ENCODE data around the gene RAB27A.
A peak's percentile ranks its signal among the peaks of the same experiment; 100 is the strongest.
"Not testable (repeated sequence)": the region's sequence is repeated elsewhere in the genome, so short reads cannot be mapped to it uniquely, and the experiment has no call there.

The RAB27A gene

DNA sequence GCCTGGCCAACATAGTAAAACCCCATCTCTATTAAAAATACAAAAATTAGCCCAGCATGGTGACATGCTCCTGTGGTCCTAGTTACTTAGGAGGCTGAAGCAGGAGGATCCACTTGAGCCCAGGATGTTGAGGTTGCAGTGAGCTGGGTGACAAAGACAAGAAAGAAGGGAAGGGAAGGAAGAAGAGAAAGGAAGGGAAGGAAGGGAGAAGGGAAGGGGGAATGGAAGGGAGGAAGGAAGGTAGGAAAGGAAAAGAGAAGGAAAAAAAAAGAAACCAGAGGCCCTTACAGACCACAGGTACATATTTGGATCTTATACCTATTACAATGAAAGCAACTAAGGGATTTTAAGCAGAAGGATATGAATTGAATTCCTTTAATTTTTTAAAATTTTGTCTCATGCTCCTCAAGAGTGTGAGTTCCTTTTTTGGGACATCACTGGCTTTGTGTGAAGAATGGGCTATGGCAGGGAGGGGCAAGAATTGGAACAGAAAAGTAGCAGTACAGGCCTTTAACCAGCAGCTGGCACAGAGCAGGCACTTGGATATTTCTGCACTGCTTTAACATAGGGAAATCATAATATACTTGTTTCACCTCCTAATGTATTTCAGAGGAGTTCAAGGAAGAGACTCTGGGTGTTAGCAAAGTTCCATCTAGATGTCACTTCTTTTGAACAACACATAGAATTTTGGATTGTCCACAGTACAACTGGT is 7.9 kb downstream of the RAB27A start:
- no peak overlapping the region for H3K4me3 ChIP-seq (replicated peaks; ENCODE audit: low read depth, low read length)
- TF ChIP-seq, protein P1, sequence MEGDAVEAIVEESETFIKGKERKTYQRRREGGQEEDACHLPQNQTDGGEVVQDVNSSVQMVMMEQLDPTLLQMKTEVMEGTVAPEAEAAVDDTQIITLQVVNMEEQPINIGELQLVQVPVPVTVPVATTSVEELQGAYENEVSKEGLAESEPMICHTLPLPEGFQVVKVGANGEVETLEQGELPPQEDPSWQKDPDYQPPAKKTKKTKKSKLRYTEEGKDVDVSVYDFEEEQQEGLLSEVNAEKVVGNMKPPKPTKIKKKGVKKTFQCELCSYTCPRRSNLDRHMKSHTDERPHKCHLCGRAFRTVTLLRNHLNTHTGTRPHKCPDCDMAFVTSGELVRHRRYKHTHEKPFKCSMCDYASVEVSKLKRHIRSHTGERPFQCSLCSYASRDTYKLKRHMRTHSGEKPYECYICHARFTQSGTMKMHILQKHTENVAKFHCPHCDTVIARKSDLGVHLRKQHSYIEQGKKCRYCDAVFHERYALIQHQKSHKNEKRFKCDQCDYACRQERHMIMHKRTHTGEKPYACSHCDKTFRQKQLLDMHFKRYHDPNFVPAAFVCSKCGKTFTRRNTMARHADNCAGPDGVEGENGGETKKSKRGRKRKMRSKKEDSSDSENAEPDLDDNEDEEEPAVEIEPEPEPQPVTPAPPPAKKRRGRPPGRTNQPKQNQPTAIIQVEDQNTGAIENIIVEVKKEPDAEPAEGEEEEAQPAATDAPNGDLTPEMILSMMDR (IDR thresholded peaks at IDR 0.05; ENCODE audit: low read length, missing control alignments): no peak

DNA sequence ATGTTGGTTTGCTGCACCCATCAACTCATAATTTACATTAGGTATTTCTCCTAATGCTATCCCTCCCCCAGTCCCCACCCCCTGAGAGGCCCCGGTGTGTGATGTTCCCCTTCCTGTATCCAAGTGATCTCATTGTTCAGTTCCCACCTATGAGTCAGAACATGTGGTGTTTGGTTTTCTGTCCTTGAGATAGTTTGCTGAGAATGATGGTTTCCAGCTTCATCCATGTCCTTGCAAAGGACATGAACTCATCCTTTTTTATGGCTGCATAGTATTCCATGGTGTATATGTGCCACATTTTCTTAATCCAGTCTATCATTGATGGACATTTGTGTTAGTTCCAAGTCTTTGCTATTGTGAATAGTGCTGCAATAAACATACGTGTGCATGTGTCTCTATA is 9.0 kb downstream of the RAB27A start:
- DNase-seq (ENCODE audit: low read depth): not testable (repeated sequence)

More for the DNA sequence above, 7.9 kb downstream of the RAB27A start:
- no peak for DNase-seq (ENCODE audit: low read depth)

DNA sequence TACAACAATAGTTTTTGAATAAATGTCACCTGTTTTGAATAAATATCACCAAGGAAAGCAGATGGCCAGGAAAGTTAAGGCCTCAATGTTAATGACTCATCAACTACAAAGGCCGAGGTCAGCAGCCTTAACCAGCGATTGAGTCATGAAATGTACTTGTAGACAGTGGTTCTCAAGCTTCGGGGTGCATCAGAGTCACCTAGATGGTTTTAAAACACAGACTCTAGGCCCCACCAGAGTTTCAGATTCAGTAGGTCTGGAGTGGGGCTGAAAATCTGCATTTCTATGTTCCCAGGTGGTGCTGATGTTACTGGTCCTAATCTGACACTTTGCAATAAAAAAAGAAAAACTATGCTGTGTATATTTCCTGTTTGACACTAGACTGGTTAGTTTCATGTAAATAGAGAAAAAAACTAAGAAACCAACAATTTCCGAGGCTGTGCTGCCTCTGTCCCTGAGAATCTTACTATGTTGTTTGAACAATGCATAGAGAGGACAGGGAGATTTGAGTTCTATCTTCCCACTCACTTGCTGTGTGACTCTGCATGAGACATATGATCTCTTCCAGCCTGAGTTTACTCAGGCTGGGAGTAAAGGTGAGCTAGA is 9.8 kb downstream of the RAB27A start:
- DNase-seq (ENCODE audit: low read depth): peak; percentile 77
- no peak overlapping the region for H3K4me3 ChIP-seq (replicated peaks; ENCODE audit: low read depth, low read length)
- TF ChIP-seq, protein P1 (IDR thresholded peaks at IDR 0.05; ENCODE audit: low read length, missing control alignments): no peak

More for the DNA sequence above, 9.0 kb downstream of the RAB27A start:
- not testable (repeated sequence) for H3K4me3 ChIP-seq (replicated peaks; ENCODE audit: low read depth, low read length)

DNA sequence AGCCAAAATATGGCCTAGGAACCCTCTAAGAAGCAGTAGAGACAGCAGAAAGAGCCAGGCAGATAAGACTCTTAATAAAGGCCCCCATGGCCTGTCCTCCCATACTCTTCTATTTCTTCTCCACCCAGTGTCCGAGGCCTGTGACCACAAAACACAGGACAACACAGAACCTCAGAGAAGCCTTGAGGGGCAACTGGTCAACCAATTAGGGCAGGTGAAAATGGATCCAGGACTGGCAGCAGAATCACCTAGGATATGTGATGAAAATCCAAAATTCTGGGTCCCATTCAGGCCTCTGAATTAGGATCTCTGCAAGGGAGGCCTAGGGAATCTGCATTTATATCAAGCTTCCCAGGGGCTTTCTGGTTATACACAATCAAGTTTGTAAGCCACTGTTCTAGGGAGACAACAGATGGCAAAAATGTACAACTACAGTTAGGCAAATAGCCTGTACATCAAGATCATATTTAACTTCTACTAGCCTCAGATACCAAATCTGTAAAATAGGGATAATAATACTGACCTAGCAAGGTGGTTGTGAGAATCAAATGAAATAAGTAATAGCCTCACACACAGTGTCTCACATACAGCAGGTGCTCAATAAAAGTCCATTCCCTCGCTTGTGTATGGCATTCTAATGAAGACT is 10.4 kb downstream of the RAB27A start:
- TF ChIP-seq, protein P1 (IDR thresholded peaks at IDR 0.05; ENCODE audit: low read length, missing control alignments): no peak
- DNase-seq (ENCODE audit: low read depth): no peak
- H3K4me3 ChIP-seq (replicated peaks; ENCODE audit: low read depth, low read length): no peak overlapping the region

DNA sequence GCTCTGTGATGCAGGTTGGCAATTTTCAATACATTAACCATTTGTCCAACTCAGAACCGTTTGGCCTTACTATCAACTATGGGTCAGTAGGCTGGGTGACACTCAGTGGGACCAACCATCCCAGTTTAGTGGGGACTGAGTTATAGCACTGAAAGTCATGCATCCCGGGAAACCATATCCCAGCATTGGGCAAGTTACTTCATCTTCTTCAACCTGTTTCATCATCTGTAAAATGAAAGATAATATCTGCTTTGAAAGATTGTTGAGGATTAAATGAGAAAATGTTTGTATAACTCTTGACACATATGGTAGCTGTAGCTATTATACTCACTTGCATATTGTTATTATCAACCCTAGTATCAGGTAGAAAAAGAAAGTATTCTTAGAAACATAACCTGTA is 11.9 kb downstream of the RAB27A start:
- H3K4me3 ChIP-seq (replicated peaks; ENCODE audit: low read depth, low read length): no peak overlapping the region

DNA sequence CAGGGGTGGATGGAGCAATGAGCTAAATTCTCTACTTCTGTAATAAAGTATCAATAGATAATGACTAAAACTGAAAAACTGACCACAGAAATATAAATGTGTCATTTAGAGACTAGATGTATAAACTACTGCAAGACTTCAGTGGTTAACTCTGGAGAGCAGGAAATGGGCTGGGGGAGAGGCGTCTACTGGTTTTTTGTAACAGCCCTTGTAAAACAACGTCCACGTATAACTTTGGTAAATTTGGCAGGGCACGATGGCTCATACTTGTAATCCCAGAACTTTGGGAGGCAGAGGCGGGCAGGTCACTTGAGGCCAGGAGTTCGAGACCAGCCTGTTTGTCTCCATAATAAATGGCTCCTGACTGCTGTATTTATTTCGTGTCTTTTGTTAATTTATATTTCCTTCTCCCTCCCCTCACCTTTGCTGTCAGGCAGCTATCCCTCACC is 12.5 kb downstream of the RAB27A start:
- H3K4me3 ChIP-seq (replicated peaks; ENCODE audit: low read depth, low read length): no peak overlapping the region
- peak; percentile 33 for DNase-seq (ENCODE audit: low read depth)
- TF ChIP-seq, protein P1 (IDR thresholded peaks at IDR 0.05; ENCODE audit: low read length, missing control alignments): no peak

More for the DNA sequence above, 11.9 kb downstream of the RAB27A start:
- TF ChIP-seq, protein P1 (IDR thresholded peaks at IDR 0.05; ENCODE audit: low read length, missing control alignments): no peak
- DNase-seq (ENCODE audit: low read depth): no peak

DNA sequence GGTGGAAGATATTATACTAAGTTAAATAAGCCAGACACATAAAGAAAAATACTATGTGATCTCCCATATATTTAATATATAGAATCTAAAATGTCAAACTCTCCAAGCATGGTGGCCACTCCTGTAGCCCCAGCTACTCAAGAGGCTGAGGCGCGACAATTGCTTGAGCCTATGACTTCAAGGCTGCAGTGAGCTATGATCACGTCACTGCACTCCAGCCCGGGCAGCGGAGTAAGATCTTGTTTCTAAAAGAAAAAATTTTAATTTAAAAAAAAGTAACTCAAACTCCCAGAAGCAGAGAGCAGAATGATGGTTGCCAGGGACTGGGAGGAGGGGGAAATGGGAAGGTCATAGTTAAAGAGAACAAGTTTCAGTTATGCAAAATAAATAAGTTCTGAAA is 13.3 kb downstream of the RAB27A start:
- TF ChIP-seq, protein P1 (IDR thresholded peaks at IDR 0.05; ENCODE audit: low read length, missing control alignments): no peak
- no peak overlapping the region for H3K4me3 ChIP-seq (replicated peaks; ENCODE audit: low read depth, low read length)
- no peak for DNase-seq (ENCODE audit: low read depth)

Data from fibroblast of pulmonary artery (primary cell).